Measurements from ENCODE around the gene SLC12A4.

- TF ChIP-seq POLR2A (IDR thresholded peaks at IDR 0.05; ENCODE audit: low read depth) (no peak), CTCF (IDR thresholded peaks at IDR 0.05) (no peak), EP300 (IDR thresholded peaks at IDR 0.05) (no peak)
Measured at GRCh38 chr16:67893743-67894399, 74.6 kb downstream of the SLC12A4 start.
